GM19238 (cell line): Measurements from ENCODE around the gene BLOC1S1.

Experiments
- DNase-seq: peaks from one replicate; pipeline ENCODE4 v3.0.0; 2011; ENCODE audit warnings: low spot score; ENCODE audit not compliant: insufficient read length

BLOC1S1 gene

GRCh38 chr12:55726971-55727370 is 11.1 kb downstream of the BLOC1S1 start:
- DNase-seq, result no peak

GRCh38 chr12:55727643-55728185 is 11.9 kb downstream of the BLOC1S1 start:
- DNase-seq, result no peak

GRCh38 chr12:55728186-55728938 is 12.5 kb downstream of the BLOC1S1 start:
- DNase-seq, result no peak

- DNase-seq, result peak; percentile 91
Measured at GRCh38 chr12:55728939-55729818, 13.3 kb downstream of the BLOC1S1 start, which contains the start of gene CD63. Gene CD63, minus strand, starts transcription at chr12:55729009. Its CDS starts 668 bp downstream, at chr12:55728341.

- no peak for DNase-seq
Measured at GRCh38 chr12:55729819-55730818, 14.3 kb downstream of the BLOC1S1 start.

GRCh38 chr12:55732288-55732687 is 16.4 kb downstream of the BLOC1S1 start:
- no peak for DNase-seq

- DNase-seq, result no peak
Measured at GRCh38 chr12:55733021-55733555, 17.2 kb downstream of the BLOC1S1 start.

GRCh38 chr12:55733858-55734257 is 18.0 kb downstream of the BLOC1S1 start:
- DNase-seq, result no peak

- DNase-seq, result no peak
Measured at GRCh38 chr12:55734595-55734994, 18.7 kb downstream of the BLOC1S1 start.

- no peak for DNase-seq
Measured at GRCh38 chr12:55736076-55736475, 20.2 kb downstream of the BLOC1S1 start.

- DNase-seq, result no peak
Measured at GRCh38 chr12:55736780-55737580, 21.1 kb downstream of the BLOC1S1 start.

GRCh38 chr12:55737581-55738122 is 21.8 kb downstream of the BLOC1S1 start:
- DNase-seq, result no peak

- DNase-seq, result peak; percentile 85
Measured at GRCh38 chr12:55738123-55739024, 22.5 kb downstream of the BLOC1S1 start.

GRCh38 chr12:55739025-55739378 is 23.2 kb downstream of the BLOC1S1 start:
- no peak for DNase-seq

- DNase-seq, result no peak
Measured at GRCh38 chr12:55741931-55742680, 26.3 kb downstream of the BLOC1S1 start.

- peak; percentile 72 for DNase-seq
Measured at GRCh38 chr12:55742719-55743405, 27.0 kb downstream of the BLOC1S1 start, which contains the start of gene GDF11. Gene GDF11, plus strand, starts transcription at chr12:55743122. Its CDS starts 195 bp downstream, at chr12:55743317.
